Hepatocyte (in vitro differentiated cells): ENCODE results near the gene SLC39A11. TPM values are rescaled to one million over a fixed set of nuclear protein-coding genes. Genes with fewer than 3 reads are reported as not detected.

Experiments used
- DNase-seq: peaks from one replicate; pipeline ENCODE4 v3.0.0-alpha.2; 2016; ENCODE audit warnings: low spot score
- H2AFZ ChIP-seq: fragments of 200-600 bp; sonication (generic); 2 replicates; pipeline ENCODE4 v1.6.0; 2016; ENCODE audit warnings: antibody characterized with exemption, mild to moderate bottlenecking
- H3K27ac ChIP-seq: fragments of 200-600 bp; sonication (generic); 2 replicates; pipeline ENCODE4 v1.5.1; 2016; ENCODE audit warnings: mild to moderate bottlenecking
- H3K27me3 ChIP-seq: fragments of 200-600 bp; sonication (generic); 2 replicates; pipeline ENCODE4 v1.6.1; 2016
- H3K36me3 ChIP-seq: fragments of 200-600 bp; sonication (generic); replicated peaks from 2 replicates; pipeline ENCODE4 v1.5.1; 2016; ENCODE audit warnings: low read depth; ENCODE audit not compliant: insufficient read depth
- H3K4me1 ChIP-seq: fragments of 200-600 bp; sonication (generic); 2 replicates; pipeline ENCODE4 v1.5.1; 2016; ENCODE audit warnings: mild to moderate bottlenecking, moderate library complexity; ENCODE audit not compliant: insufficient read depth
- H3K4me2 ChIP-seq: fragments of 200-600 bp; sonication (generic); 2 replicates; pipeline ENCODE4 v1.6.0; 2016
- H3K4me3 ChIP-seq: fragments of 200-600 bp; sonication (generic); 2 replicates; pipeline ENCODE4 v1.5.1; 2016; ENCODE audit warnings: mild to moderate bottlenecking
- H3K79me2 ChIP-seq: fragments of 200-600 bp; sonication (generic); 2 replicates; pipeline ENCODE4 v1.6.0; 2017; ENCODE audit warnings: mild to moderate bottlenecking
- H3K9me2 ChIP-seq: fragments of 200-600 bp; sonication (generic); replicated peaks from 2 replicates; pipeline ENCODE4 v1.6.0; 2017; ENCODE audit warnings: mild to moderate bottlenecking; ENCODE audit not compliant: insufficient read depth
- H3K9me3 ChIP-seq: fragments of 200-600 bp; sonication (generic); 2 replicates; pipeline ENCODE4 v1.5.1; 2016; ENCODE audit warnings: low read depth, mild to moderate bottlenecking
- H4K20me1 ChIP-seq: fragments of 200-600 bp; sonication (generic); 2 replicates; pipeline ENCODE4 v1.6.0; 2016; ENCODE audit warnings: mild to moderate bottlenecking; ENCODE audit not compliant: insufficient read depth, poor library complexity, severe bottlenecking
- EZH2 ChIP-seq: fragments of 200-600 bp; sonication (generic); IDR thresholded peaks from 2 replicates; pipeline ENCODE4 v1.6.1; 2016; ENCODE audit warnings: antibody characterized with exemption, mild to moderate bottlenecking, borderline replicate concordance
- EZH2phosphoT487 ChIP-seq: fragments of 200-600 bp; sonication (generic); IDR thresholded peaks from one replicate; pipeline ENCODE4 v1.6.1; 2018; ENCODE audit warnings: antibody characterized with exemption, mild to moderate bottlenecking, low read depth, moderate library complexity; ENCODE audit not compliant: unreplicated experiment, severe bottlenecking
- WGBS: methylation state at CpG from one replicate; pipeline ENCODE4 v1.1.6; 2016; ENCODE audit warnings: low lambda C conversion rate; ENCODE audit errors: missing lambda C conversion rate; 5-methylcytosine and 5-hydroxymethylcytosine counted together
- polyA plus RNA-seq: library from polyadenylated mRNA; unstranded; fragments of >200 nt; fragmentation: Nextera tagmentation; extraction: Ambion mirVana; gene quantifications from 2 replicates; pipeline ENCODE4 v1.2.1, GENCODE V29; 2016
- total RNA-seq: library from RNA; depleted of rRNA; stranded (reverse); fragments of >200 nt; gene quantifications from 2 replicates; pipeline ENCODE4 v1.2.3, GENCODE V29; 2014
- TF ChIP-seq, protein P1 (sequence below): fragments of 200-600 bp; sonication (generic); IDR thresholded peaks from 2 replicates; pipeline ENCODE4 v1.5.1; 2016; ENCODE audit warnings: antibody characterized with exemption, mild to moderate bottlenecking; ENCODE audit not compliant: poor library complexity

SLC39A11 gene
- total and polyA plus RNA-seq, 2 experiments from 2014 or later, result 37.7 to 39.1 TPM

DNA sequence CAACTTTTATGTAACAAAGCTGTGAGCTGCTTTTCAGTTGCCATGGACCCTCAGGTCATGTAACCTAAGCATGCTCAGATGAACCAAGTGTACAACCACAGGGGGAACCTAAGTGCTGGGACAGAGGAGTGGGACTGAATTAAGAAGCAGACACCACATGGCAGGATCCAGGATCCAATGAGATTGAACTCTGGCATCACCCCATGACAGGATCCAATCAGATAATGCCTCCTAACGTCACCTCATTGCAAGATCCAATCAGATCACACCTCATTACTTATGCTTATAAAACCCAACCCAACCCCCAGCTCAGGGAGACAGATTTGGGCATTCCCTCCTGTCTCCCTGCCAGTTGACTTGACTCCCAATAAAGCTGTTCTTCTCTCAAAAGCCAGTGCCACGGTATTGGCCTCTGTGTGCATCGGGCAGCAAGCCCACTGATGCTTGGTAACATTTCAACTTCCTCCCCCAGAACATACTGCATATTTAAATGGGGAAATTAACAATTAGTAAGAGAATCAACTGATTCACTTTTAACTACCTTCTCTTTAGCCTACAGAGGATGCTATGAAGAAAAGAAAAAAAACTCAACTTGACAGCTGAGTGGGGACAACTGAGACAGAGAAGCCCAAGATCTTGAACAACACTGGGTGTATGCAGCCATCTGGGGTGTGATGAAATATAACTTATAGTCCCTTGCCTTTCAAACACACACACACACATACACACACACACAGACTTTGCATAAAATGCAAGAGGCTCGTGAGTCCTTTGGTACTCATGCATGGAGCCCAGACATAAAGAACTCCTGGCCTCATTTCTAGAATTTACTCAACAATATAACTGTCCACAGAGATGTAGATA lies 148.4 kb downstream of the SLC39A11 start:
- Histone ChIP-seq H3K4me2 (no peak overlapping the region), H3K4me1 (no peaks in the 10 kb centered on the region), H4K20me1 (no peaks in the 10 kb centered on the region), H3K9me3 (no peaks in the 10 kb centered on the region), H2AFZ (no peak overlapping the region), H3K79me2 (no peaks in the 10 kb centered on the region), H3K4me3 (no peak overlapping the region), H3K9me2 (no peaks in the 10 kb centered on the region), H3K36me3 (no peaks in the 10 kb centered on the region), H3K27ac (no peak overlapping the region), H3K27me3 (no peaks in the 10 kb centered on the region)
- no peak for DNase-seq
- TF ChIP-seq EZH2phosphoT487 (no peak), EZH2 (no peak)
- TF ChIP-seq, protein P1, sequence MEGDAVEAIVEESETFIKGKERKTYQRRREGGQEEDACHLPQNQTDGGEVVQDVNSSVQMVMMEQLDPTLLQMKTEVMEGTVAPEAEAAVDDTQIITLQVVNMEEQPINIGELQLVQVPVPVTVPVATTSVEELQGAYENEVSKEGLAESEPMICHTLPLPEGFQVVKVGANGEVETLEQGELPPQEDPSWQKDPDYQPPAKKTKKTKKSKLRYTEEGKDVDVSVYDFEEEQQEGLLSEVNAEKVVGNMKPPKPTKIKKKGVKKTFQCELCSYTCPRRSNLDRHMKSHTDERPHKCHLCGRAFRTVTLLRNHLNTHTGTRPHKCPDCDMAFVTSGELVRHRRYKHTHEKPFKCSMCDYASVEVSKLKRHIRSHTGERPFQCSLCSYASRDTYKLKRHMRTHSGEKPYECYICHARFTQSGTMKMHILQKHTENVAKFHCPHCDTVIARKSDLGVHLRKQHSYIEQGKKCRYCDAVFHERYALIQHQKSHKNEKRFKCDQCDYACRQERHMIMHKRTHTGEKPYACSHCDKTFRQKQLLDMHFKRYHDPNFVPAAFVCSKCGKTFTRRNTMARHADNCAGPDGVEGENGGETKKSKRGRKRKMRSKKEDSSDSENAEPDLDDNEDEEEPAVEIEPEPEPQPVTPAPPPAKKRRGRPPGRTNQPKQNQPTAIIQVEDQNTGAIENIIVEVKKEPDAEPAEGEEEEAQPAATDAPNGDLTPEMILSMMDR, result no peak
- 90% methylated on average over 4 of the region's 4 CpGs for WGBS

GRCh38 chr17:72942579-72942978 lies 149.9 kb downstream of the SLC39A11 start:
- Histone ChIP-seq H3K9me3 (no peaks in the 10 kb centered on the region), H3K4me1 (no peaks in the 10 kb centered on the region), H3K9me2 (no peaks in the 10 kb centered on the region), H3K27me3 (no peaks in the 10 kb centered on the region), H3K4me2 (no peak overlapping the region), H3K36me3 (no peaks in the 10 kb centered on the region), H3K79me2 (no peaks in the 10 kb centered on the region), H4K20me1 (no peaks in the 10 kb centered on the region), H3K27ac (no peak overlapping the region), H3K4me3 (no peak overlapping the region), H2AFZ (no peak overlapping the region)
- WGBS, result 85% methylated on average over 6 of the region's 6 CpGs
- DNase-seq, result no peak
- TF ChIP-seq EZH2phosphoT487 (no peak), EZH2 (no peak)
- TF ChIP-seq, protein P1, result no peak

- WGBS, result 95% methylated on average over 11 of the region's 11 CpGs
- DNase-seq, result no peak
- Histone ChIP-seq H4K20me1 (no peaks in the 10 kb centered on the region), H3K4me1 (no peaks in the 10 kb centered on the region), H3K36me3 (no peaks in the 10 kb centered on the region), H2AFZ (no peak overlapping the region), H3K9me3 (no peaks in the 10 kb centered on the region), H3K9me2 (no peaks in the 10 kb centered on the region), H3K4me3 (no peak overlapping the region), H3K27me3 (no peaks in the 10 kb centered on the region), H3K4me2 (no peak overlapping the region), H3K27ac (no peak overlapping the region), H3K79me2 (no peaks in the 10 kb centered on the region)
- no peak for TF ChIP-seq EZH2phosphoT487
- TF ChIP-seq, protein P1, result no peak
- no peak for TF ChIP-seq EZH2
These were observed 152.0 kb downstream of the SLC39A11 start for GRCh38 chr17:72940496-72940895.
